Ishikawa (cell line): ENCODE data around the gene CCP110.

Experiments used
- EP300 ChIP-seq: IDR thresholded peaks from 2 replicates; pipeline ENCODE4 v1.6.1; 2012; ENCODE audit warnings: borderline replicate concordance
- RAD21 ChIP-seq: IDR thresholded peaks from 2 replicates; pipeline ENCODE4 v1.6.1; 2012; ENCODE audit warnings: low read depth

CCP110 gene

DNA sequence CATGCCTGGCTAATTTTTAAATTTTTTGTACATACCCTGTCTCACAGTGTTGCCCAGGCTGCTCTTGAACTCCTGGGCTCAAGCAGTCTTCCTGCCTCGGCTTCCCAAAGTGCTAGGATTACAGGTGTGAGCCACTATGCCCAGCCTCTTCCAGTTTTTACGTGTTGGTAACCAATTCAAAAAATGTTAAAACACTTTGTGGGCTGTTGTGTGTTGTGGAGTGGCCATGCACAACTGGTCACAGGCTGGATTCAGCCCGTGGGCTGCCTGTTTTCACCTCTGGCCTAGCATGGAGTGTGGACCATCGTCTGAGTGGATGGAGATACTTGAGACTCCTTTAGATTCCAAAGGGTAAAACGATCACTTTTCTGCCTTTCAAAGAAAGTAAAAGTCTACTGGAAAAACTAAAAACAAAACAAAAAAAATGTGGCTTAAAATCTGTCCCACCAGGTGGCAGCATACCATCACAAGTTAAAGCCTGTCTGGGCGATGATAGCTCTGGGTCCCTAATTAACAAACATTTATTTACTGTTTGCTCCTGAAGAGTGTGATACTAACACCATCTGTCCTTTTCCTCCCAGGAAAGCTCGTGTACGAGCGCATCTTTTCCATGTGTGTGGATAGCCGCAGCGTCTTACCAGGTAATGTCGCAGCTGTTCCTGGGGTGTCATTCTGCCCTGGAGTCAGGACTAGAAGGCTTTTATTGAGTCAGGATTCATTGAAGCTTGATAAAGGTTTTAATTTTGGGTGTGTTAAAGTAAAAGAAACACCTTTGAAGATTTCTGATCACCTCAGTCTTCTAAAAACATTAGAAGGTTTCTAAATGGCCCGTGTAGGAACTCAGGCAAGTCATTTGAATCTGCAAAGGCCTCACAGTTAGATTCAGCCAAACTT, 77.6 kb downstream of the CCP110 start:
- TF ChIP-seq EP300 (no peak), RAD21 (peak; percentile 89)
